ENCODE measurements around the gene SEMA4C. TPM values are rescaled to one million over a fixed set of nuclear protein-coding genes. Genes with fewer than 3 reads are reported as not detected.

The SEMA4C gene
- total RNA-seq, 4 donors from 2014 or later, result 23.5 to 42.7 (median 30.2) TPM

DNA sequence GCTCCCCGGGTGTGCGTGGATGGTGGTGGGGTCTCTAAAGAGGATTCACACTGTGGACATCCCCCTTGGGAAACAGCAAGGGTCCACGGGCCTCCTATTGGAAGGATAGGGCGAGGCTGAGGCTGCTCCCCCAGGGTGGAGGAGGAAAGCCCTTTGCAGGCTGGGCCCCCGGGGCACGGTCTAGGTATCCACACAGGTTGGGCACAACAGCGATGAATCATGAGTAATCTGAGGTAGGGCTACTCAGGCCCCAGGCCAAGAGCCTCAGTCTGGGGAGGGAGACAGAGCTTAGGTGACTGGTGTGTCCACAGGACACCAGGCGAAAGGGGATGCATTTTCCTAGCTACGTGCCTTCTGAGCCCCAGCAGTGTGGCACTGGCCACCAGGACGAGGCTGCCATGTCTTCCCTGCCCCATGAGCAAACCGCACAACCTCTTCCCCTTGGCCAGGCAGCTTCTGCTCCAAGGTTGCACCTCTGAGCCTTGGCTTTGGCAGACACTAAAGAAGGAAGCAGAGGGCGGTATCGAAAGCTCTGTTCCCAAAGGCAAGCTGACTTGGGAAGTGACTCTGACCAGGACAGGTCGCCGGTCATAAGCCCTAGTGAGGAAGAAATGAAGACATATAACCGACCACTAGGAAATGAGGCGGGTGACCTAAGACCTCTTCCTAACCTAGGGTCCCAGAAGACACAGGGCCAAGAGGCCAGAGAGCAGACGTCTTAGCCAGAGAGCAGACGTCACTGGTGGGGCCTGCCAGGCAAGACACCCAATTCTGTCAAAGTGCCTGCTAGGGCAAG, 14.6 kb upstream of the SEMA4C start:
- no peak for DNase-seq (ENCODE audit: low spot score in 2 of 2)
- 77 to 80% methylated on average over 18 to 19 of the region's 19 CpGs for WGBS, 2 donors
- intact Hi-C loops (cut with DNase I; ENCODE audit: low total_unique reads), result no loop called here
- H3K4me3 ChIP-seq (ENCODE audit: low read depth, poor library complexity, severe bottlenecking), result no peak overlapping the region
- no peak for TF ChIP-seq CTCF (IDR thresholded peaks at IDR 0.05)
- no peak for TF ChIP-seq POLR2A (IDR thresholded peaks at IDR 0.05)

GRCh38 chr2:96883306-96883705, 13.4 kb upstream of the SEMA4C start:
- 79% methylated on average over 7 to 9 of the region's 9 CpGs for whole genome bisulfite sequencing, 2 donors

GRCh38 chr2:96882906-96883305, 13.0 kb upstream of the SEMA4C start:
- 58 to 67% methylated on average over 8 of the region's 8 CpGs for WGBS, 2 donors
- no peak for DNase-seq (ENCODE audit: low spot score in 2 of 2)
- no peak overlapping the region for H3K4me3 ChIP-seq (ENCODE audit: low read depth, poor library complexity, severe bottlenecking)
- no peak for TF ChIP-seq CTCF (IDR thresholded peaks at IDR 0.05)
- no peak for TF ChIP-seq POLR2A (IDR thresholded peaks at IDR 0.05)
- intact Hi-C loops (cut with DNase I; ENCODE audit: low total_unique reads), result no loop called here

More at GRCh38 chr2:96883306-96883705, 13.4 kb upstream of the SEMA4C start:
- DNase-seq (ENCODE audit: low spot score in 2 of 2), result no peak
- TF ChIP-seq POLR2A (IDR thresholded peaks at IDR 0.05) (no peak), CTCF (IDR thresholded peaks at IDR 0.05) (no peak)
- intact Hi-C loops (cut with DNase I; ENCODE audit: low total_unique reads), result no loop called here
- H3K4me3 ChIP-seq (ENCODE audit: low read depth, poor library complexity, severe bottlenecking), result no peak overlapping the region

GRCh38 chr2:96882230-96882629, 12.3 kb upstream of the SEMA4C start:
- intact Hi-C loops (cut with DNase I; ENCODE audit: low total_unique reads), result no loop called here
- no peak for DNase-seq (ENCODE audit: low spot score in 2 of 2)
- TF ChIP-seq CTCF (IDR thresholded peaks at IDR 0.05) (no peak), POLR2A (IDR thresholded peaks at IDR 0.05) (no peak)
- WGBS, 2 donors, result 15 to 64% methylated on average over 9 to 12 of the region's 12 CpGs
- no peak overlapping the region for H3K4me3 ChIP-seq (ENCODE audit: low read depth, poor library complexity, severe bottlenecking)

GRCh38 chr2:96881349-96882195, 11.7 kb upstream of the SEMA4C start:
- H3K4me3 ChIP-seq (ENCODE audit: low read depth, poor library complexity, severe bottlenecking), result no peak overlapping the region
- TF ChIP-seq POLR2A (IDR thresholded peaks at IDR 0.05) (no peak), CTCF (IDR thresholded peaks at IDR 0.05) (no peak)
- intact Hi-C loops (cut with DNase I; ENCODE audit: low total_unique reads), result no loop called here
- DNase-seq (ENCODE audit: low spot score in 2 of 2), result no peak
- WGBS, 2 donors, result 56 to 59% methylated on average over 9 to 10 of the region's 10 CpGs

Measured in lower leg skin (tissue), 4 donors.